WI38 (cell line): ENCODE data around the gene DGKG.

Source experiments
- H3K4me3 ChIP-seq: 2 replicates; pipeline ENCODE4 v1.5.1; 2011; ENCODE audit warnings: low read depth, mild to moderate bottlenecking, control low read depth, low read length
- TF ChIP-seq, protein P1 (sequence below): IDR thresholded peaks from 2 replicates; pipeline ENCODE4 v1.5.1; 2012; ENCODE audit warnings: low read depth, mild to moderate bottlenecking, control low read depth, low read length

The DGKG gene

DNA sequence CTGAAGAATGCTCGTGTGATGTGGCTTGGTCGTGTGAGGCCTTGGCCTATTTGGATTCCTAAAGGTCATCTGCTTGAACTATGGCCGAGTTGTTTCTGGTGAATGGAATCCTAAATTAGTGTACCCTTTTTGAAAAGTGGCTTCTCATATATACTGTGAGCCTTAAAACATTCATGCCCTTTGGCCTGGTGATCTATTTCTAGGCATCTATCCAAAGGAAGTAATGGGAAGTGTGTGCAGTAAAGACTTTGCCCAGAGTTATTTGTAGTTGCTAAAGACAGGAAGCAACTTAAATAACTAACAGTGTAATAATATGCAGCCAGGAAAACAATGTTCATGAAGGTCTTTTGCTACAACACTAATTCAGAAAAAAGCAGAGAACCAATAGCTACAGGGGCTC is 3.0 kb downstream of the DGKG start:
- no peak overlapping the region for H3K4me3 ChIP-seq
- TF ChIP-seq, protein P1, sequence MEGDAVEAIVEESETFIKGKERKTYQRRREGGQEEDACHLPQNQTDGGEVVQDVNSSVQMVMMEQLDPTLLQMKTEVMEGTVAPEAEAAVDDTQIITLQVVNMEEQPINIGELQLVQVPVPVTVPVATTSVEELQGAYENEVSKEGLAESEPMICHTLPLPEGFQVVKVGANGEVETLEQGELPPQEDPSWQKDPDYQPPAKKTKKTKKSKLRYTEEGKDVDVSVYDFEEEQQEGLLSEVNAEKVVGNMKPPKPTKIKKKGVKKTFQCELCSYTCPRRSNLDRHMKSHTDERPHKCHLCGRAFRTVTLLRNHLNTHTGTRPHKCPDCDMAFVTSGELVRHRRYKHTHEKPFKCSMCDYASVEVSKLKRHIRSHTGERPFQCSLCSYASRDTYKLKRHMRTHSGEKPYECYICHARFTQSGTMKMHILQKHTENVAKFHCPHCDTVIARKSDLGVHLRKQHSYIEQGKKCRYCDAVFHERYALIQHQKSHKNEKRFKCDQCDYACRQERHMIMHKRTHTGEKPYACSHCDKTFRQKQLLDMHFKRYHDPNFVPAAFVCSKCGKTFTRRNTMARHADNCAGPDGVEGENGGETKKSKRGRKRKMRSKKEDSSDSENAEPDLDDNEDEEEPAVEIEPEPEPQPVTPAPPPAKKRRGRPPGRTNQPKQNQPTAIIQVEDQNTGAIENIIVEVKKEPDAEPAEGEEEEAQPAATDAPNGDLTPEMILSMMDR, result no peak

DNA sequence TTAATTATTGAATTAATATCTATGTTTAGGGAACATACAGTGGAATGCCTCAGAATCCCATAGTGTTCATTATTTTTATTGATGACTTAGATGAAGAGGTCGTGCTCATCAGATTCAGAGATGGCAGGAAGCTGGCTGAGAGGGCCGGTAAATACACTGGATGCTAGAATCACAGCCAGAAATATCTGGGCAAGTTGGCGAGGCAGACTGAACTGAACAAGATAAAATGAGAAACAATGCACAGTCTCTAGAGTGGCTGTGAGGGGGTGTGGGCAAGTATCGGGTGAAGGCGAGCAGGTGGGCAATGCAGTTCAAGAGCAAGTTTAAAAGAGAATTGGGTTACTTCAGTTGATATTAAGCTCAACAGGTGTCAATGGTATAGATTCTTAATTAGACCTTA is 5.9 kb downstream of the DGKG start:
- H3K4me3 ChIP-seq, result no peak overlapping the region
- TF ChIP-seq, protein P1, result no peak

DNA sequence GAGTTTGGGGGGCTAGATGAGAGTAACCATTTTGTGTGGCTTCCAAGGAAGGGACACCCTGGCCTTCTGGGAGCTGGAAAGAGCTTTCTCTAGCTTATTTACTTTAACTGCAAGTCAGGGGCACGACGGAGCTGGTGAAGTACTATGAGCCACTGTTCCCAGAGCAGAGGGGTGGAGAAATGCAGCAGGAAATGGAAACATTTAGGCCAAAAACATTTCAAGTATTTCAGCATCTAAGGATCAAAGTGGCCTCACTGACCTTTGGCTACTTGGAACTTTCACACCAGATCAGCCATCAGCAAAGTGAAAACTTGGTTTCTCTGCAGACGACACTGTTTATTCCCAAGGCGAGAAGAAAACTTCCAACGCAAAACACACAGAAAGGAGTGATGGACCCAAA is 7.9 kb downstream of the DGKG start:
- no peak overlapping the region for H3K4me3 ChIP-seq
- TF ChIP-seq, protein P1, result no peak

DNA sequence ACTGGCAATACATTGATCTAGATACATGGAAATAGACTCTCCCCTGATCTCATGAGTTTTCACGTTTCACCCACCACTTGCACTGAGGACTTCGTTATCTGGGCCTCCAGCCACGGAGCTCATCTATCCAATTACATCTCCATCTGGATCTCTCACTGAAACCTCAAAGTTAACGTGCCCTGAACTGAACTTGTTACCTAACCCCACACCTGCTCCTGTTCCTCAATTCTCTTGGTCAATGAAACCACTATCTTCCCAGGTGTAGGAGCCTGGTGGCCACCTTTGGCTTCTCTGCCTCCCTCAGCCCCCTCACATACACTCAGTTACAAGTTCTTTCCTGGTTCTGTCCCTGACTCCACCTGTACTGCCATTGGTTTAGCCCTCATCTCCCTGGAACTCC is 9.7 kb downstream of the DGKG start:
- TF ChIP-seq, protein P1, result no peak
- H3K4me3 ChIP-seq, result no peak overlapping the region

DNA sequence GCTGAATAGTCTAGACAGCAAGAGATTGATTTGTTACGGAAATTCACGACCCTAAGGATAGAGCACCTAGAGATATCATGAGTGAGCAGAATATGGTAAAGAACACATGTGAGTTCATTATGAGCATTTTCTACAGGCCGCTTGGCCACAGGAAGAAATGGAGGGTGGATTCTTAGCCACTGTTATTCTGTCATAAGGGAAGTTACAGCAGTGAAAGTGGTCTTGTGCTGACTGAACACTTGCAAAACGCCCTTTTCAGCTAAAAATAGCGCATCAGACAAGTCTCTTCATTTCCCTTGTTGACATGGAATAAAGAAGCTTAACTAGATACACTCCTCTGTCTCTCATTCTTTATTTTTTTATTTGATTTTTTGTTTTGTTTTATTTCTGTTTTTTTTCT is 19.8 kb downstream of the DGKG start:
- TF ChIP-seq, protein P1, result no peak
- H3K4me3 ChIP-seq, result no peak overlapping the region

DNA sequence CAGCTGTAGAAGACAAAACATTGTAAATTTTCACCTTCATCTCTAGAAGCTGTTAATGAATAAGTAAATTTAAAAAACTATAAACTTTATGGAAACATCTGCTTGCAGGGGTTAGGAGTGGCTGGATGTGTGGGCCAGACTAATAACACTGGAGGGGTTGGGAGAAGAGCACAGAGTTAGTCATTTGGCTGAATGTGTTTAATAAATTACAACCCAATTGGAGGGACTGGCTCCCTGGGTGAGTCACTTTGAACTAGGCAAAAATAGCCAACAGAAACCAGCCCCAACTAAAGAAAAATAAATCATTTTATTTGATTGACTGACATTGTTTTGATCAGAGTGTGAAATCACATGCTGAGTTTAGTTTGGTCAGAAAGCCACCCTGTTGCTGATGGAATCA is 21.8 kb downstream of the DGKG start:
- H3K4me3 ChIP-seq, result no peak overlapping the region
- TF ChIP-seq, protein P1, result no peak

DNA sequence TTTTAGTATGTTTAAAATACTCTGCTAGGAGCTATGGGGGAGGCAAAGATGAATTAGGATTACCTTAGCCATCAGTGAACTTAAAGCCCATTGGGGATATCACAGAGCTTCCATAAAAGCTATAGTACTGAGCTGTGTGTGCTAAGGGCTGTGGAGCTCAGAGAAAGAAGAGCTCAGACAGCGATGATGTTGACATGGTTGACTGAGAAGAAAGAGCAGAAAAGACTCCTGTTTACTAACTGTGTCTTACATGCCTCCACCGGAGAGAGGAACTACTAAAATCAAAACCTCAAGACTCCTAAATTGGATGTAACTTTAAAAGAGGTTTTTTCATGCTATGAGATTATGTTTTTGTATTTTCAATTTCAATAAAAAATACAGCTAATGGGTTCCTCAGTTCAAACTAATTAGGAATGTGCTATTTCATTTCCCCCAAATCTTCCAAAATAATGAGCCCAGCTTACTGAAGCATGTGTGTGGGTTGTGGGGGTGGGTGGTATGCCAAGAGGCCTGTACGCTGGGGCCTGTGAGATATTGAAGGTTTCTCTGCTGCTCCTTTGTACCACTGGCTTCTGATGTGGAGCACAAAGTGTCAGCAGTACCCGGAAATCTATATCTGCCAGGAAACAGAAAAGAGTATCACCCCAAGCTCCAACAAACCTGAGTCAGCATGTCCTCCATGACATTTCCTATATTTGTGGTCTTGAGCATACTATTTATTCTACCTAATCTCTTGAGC is 22.7 kb downstream of the DGKG start:
- TF ChIP-seq, protein P1, result no peak
- no peak overlapping the region for H3K4me3 ChIP-seq
